CD4-positive, alpha-beta T cell treated with Interleukin-10 for 1 hour (primary cell): Measurements from ENCODE around the gene VSTM2B.
"Not testable (repeated sequence)": the region's sequence is repeated elsewhere in the genome, so short reads cannot be mapped to it uniquely, and the experiment has no call there.

Experiments
- DNase-seq: peaks from one replicate; pipeline ENCODE4 v3.0.0-alpha.2; 2020

The VSTM2B gene

DNA sequence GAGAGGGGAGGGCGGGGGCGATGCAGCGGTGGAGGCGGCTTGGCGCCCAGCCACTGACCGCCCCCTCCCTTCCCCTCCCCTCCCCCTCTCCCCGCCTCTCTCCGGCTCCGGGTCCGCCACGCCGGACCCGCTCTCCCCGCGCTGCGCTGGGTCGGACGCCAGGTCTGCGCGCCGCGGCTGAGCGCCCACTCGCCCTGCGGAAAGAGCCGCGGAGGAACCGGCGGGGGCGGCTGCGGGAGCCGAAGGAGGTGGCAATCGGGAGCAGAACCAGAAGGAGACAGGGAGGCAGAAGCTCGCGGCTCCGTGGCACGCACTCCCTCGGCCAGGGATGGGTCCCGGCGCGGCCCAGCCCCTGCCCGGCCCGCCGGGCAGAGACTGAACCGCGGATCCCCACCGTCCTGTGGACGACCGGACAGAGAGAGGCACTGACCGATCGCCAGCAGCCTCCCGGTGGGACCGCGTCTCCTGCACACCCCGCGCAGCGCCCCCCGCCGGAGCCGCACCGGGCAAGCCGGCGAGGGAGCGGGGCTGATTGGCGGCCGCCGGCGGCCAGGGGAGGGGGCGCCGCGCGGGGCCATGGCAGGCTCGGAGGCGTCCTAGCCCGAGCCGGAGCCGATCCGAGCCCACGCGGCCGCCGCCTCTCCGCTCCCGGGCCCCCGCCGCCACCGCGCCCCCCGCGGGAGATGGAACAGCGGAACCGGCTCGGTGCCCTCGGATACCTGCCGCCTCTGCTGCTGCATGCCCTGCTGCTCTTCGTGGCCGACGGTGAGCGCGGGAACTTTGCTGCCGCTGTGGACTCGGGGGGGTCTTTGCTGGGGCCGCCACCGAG lies at the start of gene VSTM2B:
TSS of gene VSTM2B (plus strand) at position 94 of the 829 bp plus-strand sequence. CDS start at position 684, 590 bp downstream.
- no peak for DNase-seq

DNA sequence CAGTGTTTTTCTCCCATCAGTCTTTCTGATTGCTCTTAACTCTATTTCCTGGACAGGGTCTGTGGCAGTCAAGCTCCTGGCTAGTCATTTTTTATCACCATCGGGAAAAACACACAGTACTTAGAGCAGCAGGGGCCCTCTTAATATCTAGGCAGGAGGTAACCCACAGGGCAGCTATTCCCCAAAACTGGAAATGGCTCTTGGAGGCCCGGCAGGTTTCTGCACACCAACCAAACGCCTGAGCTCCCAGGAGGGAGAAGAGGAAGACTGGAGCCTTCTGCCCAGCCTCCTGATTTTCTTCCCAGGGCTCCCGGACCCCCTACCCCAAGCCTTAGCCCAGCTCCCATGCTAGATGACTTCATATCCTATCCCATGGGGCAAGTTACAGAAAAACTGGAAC lies 49.3 kb upstream of the VSTM2B start:
- DNase-seq, result no peak

DNA sequence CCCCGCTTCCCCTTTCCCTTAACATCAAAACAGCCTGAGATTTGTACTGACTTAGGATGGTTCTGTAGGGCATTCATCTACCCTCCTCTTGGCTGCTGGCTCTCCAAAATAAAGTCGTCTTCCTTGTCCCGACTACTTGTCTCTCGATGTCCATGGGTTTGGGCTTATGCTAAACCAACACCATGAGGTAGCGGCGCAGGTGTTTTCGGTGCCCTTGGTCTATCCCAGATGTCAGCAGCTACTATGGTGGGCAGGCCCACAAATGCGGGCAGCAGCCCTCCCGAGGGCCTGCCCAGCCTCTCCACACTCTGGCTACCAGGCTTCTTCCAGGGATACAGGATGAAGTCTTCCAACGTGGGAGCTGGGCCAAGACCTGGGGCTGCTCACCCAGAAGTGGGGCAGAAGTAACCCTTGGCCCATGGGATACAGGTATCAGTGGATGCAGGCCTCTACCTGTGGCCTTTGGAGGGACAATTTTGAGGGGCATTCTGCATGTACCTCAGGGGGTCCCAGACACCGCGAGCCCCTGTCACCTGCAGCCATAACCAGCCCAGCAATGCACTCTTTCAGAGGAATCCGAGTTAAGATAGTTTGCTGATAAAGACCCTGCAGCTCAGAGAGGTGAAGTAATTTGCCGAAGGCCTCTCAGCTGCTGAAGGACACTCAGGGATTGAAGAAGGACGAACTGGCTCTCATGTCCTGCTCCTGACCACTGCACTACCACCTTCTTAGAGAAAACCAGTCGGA lies 47.8 kb upstream of the VSTM2B start:
- DNase-seq, result no peak

DNA sequence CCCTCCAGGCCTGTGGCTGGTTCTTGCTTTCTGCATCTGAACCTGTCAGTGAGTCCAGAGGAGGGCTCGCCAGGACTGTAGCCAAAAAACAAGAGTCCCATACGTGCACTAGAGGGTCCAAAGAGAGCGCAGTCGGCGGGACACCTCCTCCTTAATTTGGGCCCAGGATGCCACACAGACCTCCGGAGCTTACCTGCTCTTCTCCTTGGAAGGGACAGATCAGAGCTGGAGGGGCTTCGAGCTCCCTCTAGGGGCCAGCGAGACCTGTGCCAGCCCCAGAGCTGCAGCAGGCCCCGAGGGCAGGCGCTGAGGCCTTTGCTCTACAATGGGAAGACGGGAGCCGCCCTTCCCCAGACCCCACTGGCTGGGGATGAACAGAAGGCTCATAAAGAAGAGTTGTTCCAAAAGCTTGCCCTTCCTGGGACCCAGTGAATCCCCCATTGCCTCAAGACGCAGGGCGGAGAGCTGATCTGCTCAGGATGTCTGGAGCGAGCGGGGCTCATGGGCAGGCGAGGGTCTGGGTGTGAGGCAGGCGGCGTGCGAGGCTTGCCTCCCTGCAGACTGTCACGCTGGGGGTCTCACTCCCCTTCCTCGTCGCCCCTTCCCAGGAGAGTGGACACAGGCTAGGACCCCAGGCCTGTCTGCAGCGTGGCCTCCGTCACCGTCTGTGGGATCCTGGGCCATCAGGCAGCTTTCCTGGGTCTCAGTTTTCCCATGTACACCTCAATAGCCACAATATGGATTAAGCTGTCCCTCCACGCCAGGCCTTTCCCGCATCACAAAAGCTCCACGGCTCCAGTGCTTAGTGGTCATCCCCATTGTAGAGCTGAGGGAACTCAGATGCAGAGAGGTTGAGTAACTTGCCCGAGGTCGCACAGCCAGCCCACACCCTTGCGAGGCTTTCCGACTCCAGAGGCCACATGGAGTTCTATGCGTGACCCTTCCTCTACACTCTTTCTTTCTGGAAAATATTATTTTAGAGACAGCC lies 46.9 kb upstream of the VSTM2B start:
- no peak for DNase-seq

DNA sequence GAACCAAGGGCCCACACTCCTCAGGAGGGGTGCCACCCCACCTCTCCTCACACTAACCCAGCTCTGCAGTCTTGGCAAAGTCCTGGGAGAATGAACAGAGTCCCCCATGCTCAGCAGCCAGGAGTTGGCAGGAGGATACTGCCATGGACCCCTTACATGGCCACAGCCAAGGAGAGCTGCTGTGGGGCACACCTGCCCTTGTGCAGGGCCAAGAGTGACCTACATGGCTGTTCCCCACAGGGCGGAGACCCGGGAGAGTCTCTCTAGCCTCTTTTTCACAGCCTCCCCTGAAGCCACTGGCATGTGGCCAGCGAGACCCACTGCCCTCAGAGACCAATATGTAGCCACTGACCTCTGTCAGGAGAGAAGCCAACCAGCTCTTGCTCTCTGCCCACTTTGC lies 45.9 kb upstream of the VSTM2B start:
- no peak for DNase-seq

DNA sequence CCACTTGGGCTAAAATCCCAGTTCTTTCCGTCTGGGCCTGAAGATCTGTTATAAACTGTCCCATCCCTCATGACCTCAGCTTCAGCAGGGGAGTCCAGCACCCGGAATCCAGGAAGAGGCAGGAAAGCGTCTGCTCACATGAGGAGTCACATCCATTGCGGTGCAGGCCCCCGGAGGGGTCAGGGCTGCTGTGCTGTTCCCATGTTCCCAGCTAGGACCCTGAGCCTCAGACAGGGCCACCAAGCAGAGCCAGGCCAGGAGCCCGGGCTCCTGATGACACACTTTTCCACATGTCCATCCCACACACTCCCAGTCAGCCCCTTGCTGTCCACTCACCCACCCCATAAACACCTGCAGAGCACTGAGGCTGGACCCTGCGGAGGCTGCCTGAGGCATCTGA lies 45.3 kb upstream of the VSTM2B start:
- DNase-seq, result no peak

DNA sequence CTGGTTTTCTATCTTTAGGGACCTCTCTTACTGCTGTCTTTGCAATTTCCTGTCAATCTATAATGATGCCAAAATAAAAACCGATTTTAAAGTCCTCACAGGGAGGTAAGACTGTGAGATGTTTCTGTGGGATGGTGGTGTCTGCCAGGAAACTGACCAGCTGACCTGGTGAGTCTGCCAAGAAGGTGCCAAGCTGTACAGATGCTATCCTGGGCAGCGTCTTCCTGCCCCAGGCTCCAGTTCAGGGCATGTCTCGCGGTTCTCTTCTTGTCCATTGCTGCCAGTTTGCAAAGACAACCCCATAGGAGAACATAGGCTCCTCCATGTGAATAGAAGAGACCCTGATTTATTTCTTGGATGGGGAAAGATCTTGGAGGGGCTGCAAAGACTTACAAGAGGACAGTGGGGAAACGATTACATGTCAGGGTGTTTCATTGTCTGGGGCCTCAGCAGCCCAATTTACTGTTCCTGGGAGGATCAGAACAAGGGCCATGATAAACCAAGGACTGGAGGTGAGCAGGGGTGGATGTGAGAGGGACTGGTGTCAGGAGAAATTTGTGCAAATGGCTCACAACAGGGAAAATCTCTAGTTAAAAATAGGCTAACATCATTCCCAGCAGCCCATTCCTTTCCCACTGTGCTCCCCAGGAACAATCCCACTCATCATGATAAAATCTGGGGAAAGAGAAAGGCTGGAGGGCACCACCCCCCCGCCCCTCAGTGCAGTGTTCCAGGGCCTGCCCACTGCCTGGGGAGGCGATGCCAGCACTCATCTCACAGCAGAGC lies 42.7 kb upstream of the VSTM2B start:
- DNase-seq, result no peak

DNA sequence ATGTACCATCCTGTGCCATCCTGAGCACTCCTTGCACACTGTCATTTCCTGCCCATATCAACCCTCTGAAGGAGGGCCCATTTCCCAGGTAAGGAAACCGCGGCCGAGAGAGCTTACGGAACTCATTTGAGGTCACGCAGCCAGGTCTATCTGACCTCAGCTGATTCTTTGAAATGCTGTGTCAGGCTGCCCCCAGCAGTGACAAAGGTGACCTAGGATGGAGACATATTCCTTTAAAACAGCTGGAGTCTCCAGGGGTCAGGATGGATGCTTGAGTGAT lies 42.2 kb upstream of the VSTM2B start:
- no peak for DNase-seq

DNA sequence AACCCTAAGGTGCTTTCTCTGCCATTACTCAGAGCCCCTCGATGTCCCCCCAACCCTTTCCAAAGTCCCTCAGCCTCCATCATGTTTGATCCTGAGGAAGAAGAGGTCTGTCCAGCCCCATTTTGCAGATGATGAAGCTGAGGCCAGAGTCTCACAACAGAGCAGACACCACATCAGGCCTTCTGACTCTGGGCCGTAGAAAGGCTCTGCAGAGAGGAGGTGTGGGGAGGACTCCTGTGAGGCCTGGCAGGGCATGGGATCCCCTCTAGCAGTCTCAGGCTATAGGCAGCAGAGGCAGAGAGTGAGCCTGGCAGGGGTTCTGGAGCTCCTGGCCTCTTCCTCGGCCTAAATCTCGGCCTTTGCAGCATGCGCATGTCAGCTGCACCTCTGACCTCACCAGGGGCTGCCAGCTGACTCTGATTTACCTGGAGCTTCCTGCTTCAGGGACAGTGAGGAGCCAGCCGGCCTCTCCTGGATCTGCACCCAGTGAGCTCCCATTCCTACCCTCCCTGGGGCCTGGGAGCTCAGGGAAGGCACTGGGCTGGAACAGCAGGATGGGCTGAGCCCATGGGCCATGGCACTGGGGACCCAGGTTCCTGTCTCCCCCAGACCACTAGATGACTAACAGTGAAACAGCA lies 41.7 kb upstream of the VSTM2B start:
- no peak for DNase-seq

DNA sequence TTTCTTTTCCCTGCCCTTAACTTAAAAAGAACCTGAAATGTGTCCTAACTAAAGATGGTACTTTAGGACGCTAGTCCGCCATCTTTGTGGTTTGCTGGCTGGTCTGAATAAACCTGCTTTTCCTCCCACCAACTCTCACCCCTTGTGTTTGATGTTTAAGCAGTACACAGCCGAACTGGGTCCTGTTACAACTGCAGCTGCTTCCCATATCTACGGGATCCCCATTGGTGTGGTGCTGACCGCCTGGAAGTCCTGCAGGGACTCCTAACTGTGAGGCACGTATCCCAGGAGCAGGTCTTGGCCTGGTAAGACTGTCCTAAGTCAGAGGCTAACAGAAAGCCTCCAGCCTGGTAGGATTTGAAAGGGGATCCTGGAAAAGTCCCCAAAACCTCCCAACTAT lies 40.9 kb upstream of the VSTM2B start:
- no peak for DNase-seq

DNA sequence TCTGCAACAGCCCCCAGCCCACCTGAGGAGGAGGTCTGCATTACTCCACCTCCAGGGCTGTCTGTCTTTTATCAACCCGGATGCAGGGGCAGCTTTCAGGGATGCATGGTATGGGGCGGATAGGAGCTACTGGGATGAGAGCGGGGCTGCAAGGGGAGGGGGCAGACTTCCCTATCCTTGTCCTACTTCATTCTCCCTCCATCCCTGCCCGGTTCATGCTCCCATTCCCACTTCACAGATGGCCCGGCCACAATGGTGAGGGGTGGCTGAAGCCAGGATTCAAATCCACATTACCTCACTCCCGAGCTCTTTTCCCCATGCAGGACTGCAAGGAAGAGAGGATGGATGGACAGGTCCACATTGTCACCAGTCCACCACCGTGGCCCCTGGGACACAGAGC lies 40.5 kb upstream of the VSTM2B start:
- DNase-seq, result no peak

DNA sequence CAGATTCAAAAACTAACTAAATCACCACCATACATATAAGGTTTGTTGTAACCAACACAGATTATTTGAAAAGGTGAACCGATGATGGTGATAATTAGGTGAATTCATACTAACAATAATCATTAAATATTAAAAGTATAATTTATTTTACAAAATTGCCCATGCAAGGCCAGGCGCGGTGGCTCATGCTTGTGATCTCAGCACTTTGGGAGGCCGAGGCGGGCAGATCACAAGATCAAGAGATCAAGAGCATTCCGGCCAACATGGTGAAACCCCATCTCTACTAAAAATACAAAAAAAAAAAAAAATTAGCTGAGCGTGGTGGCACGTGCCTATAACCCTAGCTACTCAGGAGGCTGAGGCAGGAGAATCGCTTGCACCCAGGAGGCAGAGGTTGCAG lies 38.8 kb upstream of the VSTM2B start:
- DNase-seq, result not testable (repeated sequence)

DNA sequence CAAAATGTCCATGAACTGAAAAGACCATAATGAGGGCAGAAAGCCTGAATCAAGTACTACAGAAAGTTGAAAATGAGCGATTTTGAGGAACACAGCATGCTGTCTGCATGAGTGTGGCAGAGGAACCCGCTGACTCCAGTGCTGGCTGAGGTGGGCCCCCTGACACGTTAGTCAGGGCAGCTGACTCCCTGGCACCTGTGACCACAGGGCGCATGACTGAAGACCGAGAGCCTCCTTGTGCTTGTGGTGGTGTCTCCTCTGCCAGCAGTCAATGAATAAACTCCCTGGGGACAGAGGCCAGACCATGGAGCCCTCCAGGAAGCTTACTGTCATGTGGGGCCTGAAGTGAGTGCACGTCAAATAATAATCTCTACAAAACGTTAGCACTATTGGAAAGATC lies 38.4 kb upstream of the VSTM2B start:
- DNase-seq, result no peak

DNA sequence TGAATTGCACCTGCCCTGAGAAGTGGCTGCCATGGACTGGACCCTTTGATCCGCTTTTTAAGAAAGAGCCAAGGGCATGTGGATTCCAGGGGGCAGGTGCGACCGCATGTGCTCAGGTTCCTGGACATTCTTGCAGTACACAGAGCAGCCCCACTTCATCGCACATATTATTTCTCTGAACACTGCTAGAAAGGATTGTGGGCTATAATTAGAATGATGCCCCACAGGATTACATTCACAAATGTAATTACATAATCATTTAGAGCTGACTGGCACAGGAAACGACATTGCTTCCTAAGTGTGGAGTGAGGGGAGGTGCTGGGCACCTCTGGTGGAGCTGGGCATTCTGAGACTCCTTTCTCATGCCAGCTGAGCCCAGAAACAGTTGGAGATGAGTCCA lies 37.5 kb upstream of the VSTM2B start:
- no peak for DNase-seq

DNA sequence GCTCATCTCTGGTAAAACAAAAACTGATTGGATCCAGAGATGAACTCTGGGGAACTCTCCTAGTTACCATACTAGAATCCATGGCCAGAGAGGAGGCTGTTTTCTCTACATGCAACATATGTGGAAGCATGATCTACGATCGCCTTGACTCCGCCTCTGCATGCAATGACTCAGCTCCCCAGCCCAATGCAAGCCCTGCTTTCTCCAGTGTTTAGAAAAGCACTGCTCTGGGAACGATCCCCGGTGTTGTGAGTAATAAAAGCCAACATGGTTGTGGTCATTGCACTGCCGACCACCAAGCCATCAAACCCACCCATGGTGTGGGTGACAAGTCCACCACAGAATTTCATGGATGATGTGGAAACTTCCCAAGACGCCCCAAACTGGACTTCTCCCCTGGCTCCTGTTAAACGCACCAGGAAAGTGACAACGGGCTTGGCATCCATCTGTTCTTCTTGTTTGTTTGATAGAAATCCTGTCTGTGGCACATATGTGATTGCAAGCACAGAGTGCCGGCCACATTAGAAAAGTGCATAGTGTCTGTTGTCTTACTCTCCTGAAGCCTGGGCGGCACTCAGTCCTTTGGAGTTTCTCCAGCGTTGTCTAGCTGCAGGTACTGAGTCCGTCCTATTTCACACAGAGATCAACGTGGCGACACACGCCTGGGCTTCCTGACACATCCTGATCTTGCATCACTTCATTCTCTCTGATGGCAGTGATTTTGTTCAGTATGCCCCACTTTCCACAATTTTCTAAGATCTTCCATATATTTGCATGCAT lies 36.4 kb upstream of the VSTM2B start:
- no peak for DNase-seq

DNA sequence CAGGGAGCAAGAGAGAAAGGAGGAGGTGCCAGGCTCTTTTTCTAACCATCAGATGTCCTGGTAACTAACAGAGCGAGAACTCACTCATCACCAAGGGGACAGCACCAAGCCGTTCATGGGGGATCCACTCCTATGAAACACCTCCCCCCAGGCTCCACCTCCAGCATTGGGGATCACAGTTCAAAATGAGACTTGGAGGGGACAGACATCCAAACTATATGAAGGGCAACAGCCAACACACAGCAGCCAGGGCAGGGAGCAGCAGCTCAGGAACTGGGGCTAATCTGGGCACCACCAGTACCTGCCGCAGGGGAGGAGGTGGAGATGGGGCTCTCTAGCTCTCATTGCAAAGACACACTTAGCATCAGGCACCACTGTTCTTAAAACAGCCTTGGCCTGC lies 34.3 kb upstream of the VSTM2B start:
- no peak for DNase-seq

DNA sequence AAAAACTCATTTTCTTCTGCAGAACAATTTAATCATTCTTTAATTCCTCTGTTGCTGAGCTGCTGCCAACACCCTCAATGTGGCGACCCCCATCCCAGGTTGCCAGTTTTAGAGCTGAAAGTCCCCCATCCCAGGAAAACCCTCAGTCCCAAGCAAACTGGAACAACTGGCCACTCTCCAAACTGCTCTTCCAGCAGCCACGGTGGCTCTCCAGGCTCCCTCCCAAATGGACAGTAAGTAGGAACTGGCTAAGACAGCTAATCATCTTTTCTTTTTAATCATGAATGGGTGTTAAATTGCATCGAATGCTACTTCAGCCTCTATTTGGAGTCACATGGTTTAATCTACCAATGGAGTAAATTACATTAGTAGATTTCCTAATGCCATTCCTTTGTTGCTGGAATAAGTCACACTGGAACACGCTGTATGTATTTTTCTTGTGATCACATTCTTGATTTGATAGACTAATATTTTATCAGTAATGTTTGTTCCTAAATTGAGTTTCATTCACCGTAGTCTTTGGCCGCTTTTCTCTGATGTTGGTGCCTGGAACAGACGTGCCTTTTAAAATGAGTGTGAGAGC lies 33.7 kb upstream of the VSTM2B start:
- no peak for DNase-seq

DNA sequence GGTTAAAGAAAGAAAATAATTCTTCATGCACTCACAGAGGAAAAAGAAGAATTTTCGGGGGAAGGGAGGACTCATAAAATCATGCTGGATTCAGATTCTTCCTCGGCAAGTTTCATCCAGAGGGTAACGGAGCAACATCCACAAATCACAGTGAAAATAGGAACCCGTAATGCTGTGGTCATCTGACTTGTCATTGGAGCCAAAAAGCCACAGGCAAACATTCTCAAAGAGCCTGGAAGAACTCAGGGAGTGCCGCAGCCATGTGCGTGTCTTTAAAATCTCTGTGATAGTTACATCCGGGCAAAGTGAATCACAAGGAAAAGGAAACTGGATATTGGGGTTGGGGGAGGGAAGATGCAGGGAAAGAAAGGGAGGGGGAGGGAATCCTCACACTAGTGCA lies 33.0 kb upstream of the VSTM2B start:
- DNase-seq, result no peak

DNA sequence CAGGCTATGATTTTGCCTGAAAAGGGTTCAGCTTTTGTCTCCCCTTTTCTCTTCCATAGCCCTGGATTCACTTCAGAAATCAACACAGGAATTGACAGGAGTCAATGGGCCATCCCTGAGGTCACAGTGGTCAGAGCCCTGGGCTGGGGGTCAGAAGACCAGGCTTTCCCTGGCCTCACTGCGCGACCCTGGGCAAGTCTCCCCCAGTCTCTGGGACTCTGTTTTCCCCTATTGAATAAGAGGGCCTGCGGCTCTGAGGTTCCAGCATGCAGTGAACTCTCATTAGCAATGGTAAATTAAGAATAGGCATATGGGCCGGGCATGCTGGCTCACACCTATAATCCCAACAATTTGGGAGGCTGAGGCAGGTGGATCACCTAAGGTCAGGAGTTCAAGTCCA lies 30.7 kb upstream of the VSTM2B start:
- no peak for DNase-seq

DNA sequence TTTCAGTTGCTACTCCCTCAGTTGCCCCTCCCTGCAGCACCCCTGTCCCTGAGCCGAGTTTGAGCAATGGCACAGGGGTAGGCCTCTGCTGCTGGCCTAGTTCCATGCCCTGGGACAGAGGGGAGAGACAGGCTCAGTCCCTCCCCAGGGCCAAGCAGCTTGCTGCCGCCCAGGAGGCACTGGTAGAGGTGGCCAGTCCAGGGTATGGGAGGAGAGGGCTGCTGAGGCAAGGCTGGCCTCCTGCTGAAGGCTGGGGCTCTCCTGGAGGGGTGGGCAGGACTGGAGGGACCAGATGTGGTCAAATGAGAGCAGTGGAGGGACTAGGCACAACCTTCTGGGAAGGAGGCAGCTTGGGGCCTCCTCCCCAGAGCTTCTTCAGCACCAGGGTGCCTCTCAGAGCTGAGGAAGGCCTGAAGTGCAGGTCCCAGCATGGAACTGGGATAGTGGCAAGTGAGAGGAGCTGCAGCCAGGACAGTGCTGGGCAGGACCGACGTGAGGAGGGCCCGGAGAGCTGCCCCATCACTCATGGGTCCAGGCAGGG lies 29.8 kb upstream of the VSTM2B start:
- DNase-seq, result no peak

DNA sequence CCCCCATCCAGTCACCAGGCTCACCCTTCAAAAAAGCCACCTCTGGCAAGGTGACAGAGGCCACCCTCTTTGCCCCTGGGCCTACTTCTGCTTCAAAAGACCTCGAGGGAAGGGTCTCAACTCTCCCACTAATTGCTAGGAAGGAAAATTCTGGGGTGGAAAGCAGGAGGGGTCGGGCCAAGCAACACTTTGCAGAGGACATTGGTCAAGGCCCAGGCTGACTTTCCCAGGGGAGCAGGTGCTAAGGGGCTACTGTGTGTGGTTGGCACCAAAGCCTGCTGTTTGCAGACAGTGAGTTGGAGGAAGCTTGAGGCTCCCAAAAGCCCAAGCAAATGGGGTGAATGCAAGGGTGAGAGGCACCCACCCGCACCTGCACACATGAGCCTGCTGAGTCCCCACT lies 28.6 kb upstream of the VSTM2B start:
- no peak for DNase-seq
